Keratinocyte (primary cell): Measurements from ENCODE around the gene WDR49.

ENCODE experiments used
- CTCF ChIP-seq, 3 experiments: IDR thresholded peaks in 1 of 3; conservative IDR thresholded peaks in 1 of 3; optimal IDR thresholded peaks in 1 of 3; 2 replicates in 2 of 3; 3 replicates in 1 of 3; pipeline versions ENCODE3 to v1.5.1; 2011; ENCODE audit warnings: low read length in 3 of 3, mild to moderate bottlenecking in 3 of 3, moderate library complexity in 2 of 3, control low read depth in 1 of 3, inconsistent platforms in 1 of 3; ENCODE audit not compliant: insufficient read depth in 2 of 3; ENCODE audit errors: extremely low read depth in 1 of 3
- EZH2 ChIP-seq: IDR thresholded peaks from one replicate; pipeline ENCODE4 v1.6.1; 2012; ENCODE audit warnings: inconsistent platforms, mild to moderate bottlenecking, low read length, moderate library complexity

GRCh38 chr3:167644611-167645010, 9.1 kb downstream of the WDR49 start:
- TF ChIP-seq CTCF (optimal IDR thresholded peaks at IDR 0.05 in 1 of 3, IDR thresholded peaks at IDR 0.05 in 1 of 3, conservative IDR thresholded peaks at IDR 0.05 in 1 of 3; ENCODE audit: extremely low read depth in 1 of 3, insufficient read depth in 2 of 3, low read length in 3 of 3): no peak
- TF ChIP-seq EZH2: no peak
